PC-9 (cell line): ENCODE results near the gene SLC6A4. TPM values are rescaled to one million over a fixed set of nuclear protein-coding genes. Genes with fewer than 3 reads are reported as not detected.

Source experiments
- BruUV-seq: library from RNA; stranded (reverse); fragments of 400-500 nt; replicated peaks from 2 replicates; lab custom pipeline; 2021; lab: Mats Ljungman, UMichigan
- CTCF ChIA-PET: fragments of 300-600 bp; sonication (Branson Sonifier 250); formaldehyde crosslinking; loops from one replicate; lab custom pipeline; 2022; ENCODE audit warnings: antibody characterized with exemption; lab: Charles Lee
- POLR2A ChIA-PET: fragments of 300-600 bp; sonication (Branson Sonifier 250); formaldehyde crosslinking; loops from one replicate; lab custom pipeline; 2022; ENCODE audit warnings: antibody characterized with exemption; ENCODE audit not compliant: unreplicated experiment; lab: Charles Lee
- DNase-seq, 2 experiments: peaks; one replicate each; pipeline versions ENCODE4 v3.0.0 to v3.0.0-alpha.2; 2015 to 2022; ENCODE audit warnings: mixed read lengths in 1 of 2
- H2AFZ ChIP-seq: fragments of 200-600 bp; sonication (generic); 2 replicates; pipeline ENCODE4 v1.8.1; 2017; ENCODE audit warnings: antibody characterized with exemption
- H3F3A ChIP-seq: fragments of 200-600 bp; sonication (generic); 2 replicates; pipeline ENCODE4 v1.8.1; 2017; ENCODE audit warnings: antibody characterized with exemption, mild to moderate bottlenecking, low read depth; ENCODE audit not compliant: insufficient read depth
- H3K27ac ChIP-seq: fragments of 200-600 bp; sonication (generic); 2 replicates; pipeline ENCODE4 v1.6.1; 2016; ENCODE audit warnings: mixed run types
- H3K27me3 ChIP-seq: fragments of 200-600 bp; sonication (generic); 2 replicates; pipeline ENCODE4 v1.6.1; 2016; ENCODE audit warnings: low read depth, mixed run types; ENCODE audit not compliant: insufficient read depth
- H3K36me3 ChIP-seq: fragments of 200-600 bp; sonication (generic); 2 replicates; pipeline ENCODE4 v1.6.1; 2016; ENCODE audit warnings: low read depth, mixed run types
- H3K4me1 ChIP-seq: fragments of 200-600 bp; sonication (generic); replicated peaks from 2 replicates; pipeline ENCODE4 v1.6.1; 2016; ENCODE audit warnings: mixed run types; ENCODE audit not compliant: insufficient read depth
- H3K4me2 ChIP-seq: fragments of 200-600 bp; sonication (generic); 2 replicates; pipeline ENCODE4 v1.6.1; 2017; ENCODE audit warnings: mixed run types
- H3K4me3 ChIP-seq: fragments of 200-600 bp; sonication (generic); 2 replicates; pipeline ENCODE4 v1.6.1; 2016; ENCODE audit warnings: mixed run types
- H3K79me2 ChIP-seq: fragments of 200-600 bp; sonication (generic); 2 replicates; pipeline ENCODE4 v1.6.1; 2017; ENCODE audit warnings: low read depth, mixed run types
- H3K9me2 ChIP-seq: fragments of 200-600 bp; sonication (generic); 2 replicates; pipeline ENCODE4 v1.8.1; 2017; ENCODE audit warnings: mild to moderate bottlenecking; ENCODE audit not compliant: insufficient read depth
- H3K9me3 ChIP-seq: fragments of 200-600 bp; sonication (generic); 2 replicates; pipeline ENCODE4 v1.8.1; 2016; ENCODE audit warnings: low read depth; ENCODE audit not compliant: insufficient read depth
- H4K20me1 ChIP-seq: fragments of 200-600 bp; sonication (generic); 2 replicates; pipeline ENCODE4 v1.8.1; 2017; ENCODE audit not compliant: insufficient read depth
- CTCF ChIP-seq: fragments of 200-600 bp; sonication (generic); conservative IDR thresholded peaks from 2 replicates; pipeline ENCODE4 v1.6.1; 2017; ENCODE audit warnings: mixed run types, antibody characterized with exemption, mild to moderate bottlenecking, moderate library complexity
- EZH2 ChIP-seq: fragments of 200-600 bp; sonication (generic); IDR thresholded peaks from 2 replicates; pipeline ENCODE4 v1.8.0; 2017; ENCODE audit warnings: antibody characterized with exemption, low read depth
- intact Hi-C: fragments of 100-400 bp; cut with micrococcal nuclease; formaldehyde crosslinking; loops from one replicate; pipeline ENCODE4 v1.10.0; 2022; ENCODE audit not compliant: unreplicated experiment
- total RNA-seq: library from RNA; stranded (reverse); gene quantifications from 2 replicates; pipeline ENCODE4 v1.2.3, GENCODE V29; 2021

SLC6A4 gene
- total RNA-seq, 1 experiment from 2014 or later, result not detected

DNA sequence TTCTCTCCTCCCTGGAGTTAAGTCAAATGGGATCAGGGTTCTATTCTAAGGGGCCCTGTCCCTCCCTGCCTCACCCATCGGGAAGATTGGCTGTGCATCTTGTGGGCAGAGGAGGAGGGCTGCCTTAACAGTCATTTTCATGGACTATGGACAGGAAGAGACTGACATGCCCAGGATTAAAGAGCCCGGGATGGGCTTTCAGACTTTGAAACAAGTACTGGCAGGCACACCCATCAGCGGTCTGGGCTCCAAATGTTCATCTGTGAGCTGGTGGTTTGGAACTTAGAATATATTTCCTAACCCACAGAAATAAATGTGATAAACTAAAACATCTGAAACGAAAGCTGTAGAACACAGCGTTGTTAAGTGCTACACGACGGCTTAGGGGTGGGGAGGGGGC is 6.5 kb downstream of the SLC6A4 start:
- no peak overlapping the region for H3K4me2 ChIP-seq
- ChIA-PET CTCF (no interaction called here), POLR2A (no interaction called here)
- H3K79me2 ChIP-seq, result no peaks in the 10 kb centered on the region
- peaks cover 28% of the 10 kb centered on the region for H3F3A ChIP-seq
- H3K4me3 ChIP-seq, result no peak overlapping the region
- H3K36me3 ChIP-seq, result no peaks in the 10 kb centered on the region
- no peak for DNase-seq
- H3K27ac ChIP-seq, result no peak overlapping the region
- no peak for TF ChIP-seq EZH2
- no peak for TF ChIP-seq CTCF
- no peaks in the 10 kb centered on the region for H3K9me3 ChIP-seq
- peaks cover 35% of the 10 kb centered on the region for H3K4me1 ChIP-seq
- no peaks in the 10 kb centered on the region for H3K9me2 ChIP-seq
- intact Hi-C loops, result no loop called here
- no peaks in the 10 kb centered on the region for H4K20me1 ChIP-seq
- H3K27me3 ChIP-seq, result peaks cover 9% of the 10 kb centered on the region; the same call in 1 of the 2 replicates
- no TSS peak for BruUV-seq
- H2AFZ ChIP-seq, result no peak overlapping the region

- intact Hi-C loops, result no loop called here
- H3K27ac ChIP-seq, result no peak overlapping the region
- DNase-seq, result no peak
- no peaks in the 10 kb centered on the region for H3K9me3 ChIP-seq
- H3K36me3 ChIP-seq, result no peaks in the 10 kb centered on the region
- H3K4me3 ChIP-seq, result no peak overlapping the region
- no peaks in the 10 kb centered on the region for H4K20me1 ChIP-seq
- no peak overlapping the region for H3K4me2 ChIP-seq
- H3F3A ChIP-seq, result peaks cover 36% of the 10 kb centered on the region
- TF ChIP-seq EZH2, result no peak
- TF ChIP-seq CTCF, result no peak
- H3K27me3 ChIP-seq, result 0 out of 2 replicates have a peak, but pooled peaks cover 2% of the 10 kb centered on the region
- H3K9me2 ChIP-seq, result no peaks in the 10 kb centered on the region
- POLR2A ChIA-PET, result interaction anchor here (0.7 kb wide), 1 partner anchor 1484 kb away, joined by 3 read pairs; no protein-coding TSS in a partner anchor
- CTCF ChIA-PET, result no interaction called here
- H3K4me1 ChIP-seq, result peaks cover 40% of the 10 kb centered on the region
- no TSS peak for BruUV-seq
- H2AFZ ChIP-seq, result no peak overlapping the region
- no peaks in the 10 kb centered on the region for H3K79me2 ChIP-seq
Measured at GRCh38 chr17:30228011-30228410, 7.5 kb downstream of the SLC6A4 start.

DNA sequence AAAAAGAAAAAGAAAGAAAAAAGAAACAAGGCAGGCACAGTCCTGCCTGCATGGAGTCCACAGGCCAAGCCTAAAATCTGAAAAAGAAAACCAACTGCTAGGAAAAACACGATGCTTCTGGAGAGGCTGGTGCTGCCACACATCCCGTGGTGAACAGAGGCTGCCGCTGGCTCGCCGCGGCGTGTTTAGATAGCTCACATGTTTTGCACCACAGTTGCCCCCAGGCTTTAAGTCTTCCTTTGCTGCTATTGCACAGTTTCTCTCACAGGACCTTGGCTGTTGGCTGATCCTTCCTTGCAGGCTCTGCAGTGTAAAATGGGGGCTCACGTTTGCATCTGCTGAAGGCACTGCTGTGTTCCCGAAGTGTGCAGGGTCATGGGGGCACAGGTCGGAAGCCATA is 8.6 kb downstream of the SLC6A4 start:
- Histone ChIP-seq H3K36me3 (no peaks in the 10 kb centered on the region), H3K27ac (peak overlapping the region; percentile 52), H3K4me2 (peak overlapping the region; percentile 26; the same call in 1 of the 2 replicates), H3K9me2 (no peaks in the 10 kb centered on the region), H3F3A (peaks cover 36% of the 10 kb centered on the region), H3K79me2 (no peaks in the 10 kb centered on the region), H2AFZ (no peak overlapping the region), H3K4me3 (no peak overlapping the region), H3K27me3 (no peaks in the 10 kb centered on the region), H3K4me1 (peaks cover 40% of the 10 kb centered on the region), H3K9me3 (no peaks in the 10 kb centered on the region), H4K20me1 (no peaks in the 10 kb centered on the region)
- POLR2A ChIA-PET, result no interaction called here
- BruUV-seq, result no TSS peak
- CTCF ChIA-PET, result no interaction called here
- intact Hi-C loops, result no loop called here
- DNase-seq, result no peak
- no peak for TF ChIP-seq EZH2
- TF ChIP-seq CTCF, result no peak
